GM13977 (cell line): ENCODE data around the gene CACNA1D.

Experiments
- DNase-seq: peaks from one replicate; pipeline ENCODE4 v3.0.0; 2012; ENCODE audit warnings: low spot score
- in situ Hi-C: fragments of 300-500 bp; cut with MboI; formaldehyde crosslinking; loops from one replicate; pipeline ENCODE4 v1.12.0; 2022; ENCODE audit warnings: low sequenced_read_pairs, low pct_unique_long_range_greater_than_20kb, mixed read lengths, inconsistent platforms; ENCODE audit not compliant: unreplicated experiment
- TF ChIP-seq, protein P1 (sequence below): IDR thresholded peaks from 2 replicates; pipeline ENCODE4 v1.5.1; 2012; ENCODE audit warnings: mild to moderate bottlenecking, control low read depth; ENCODE audit not compliant: insufficient read depth; ENCODE audit errors: extremely low read depth, missing control alignments

Gene CACNA1D

GRCh38 chr3:53792866-53793265 lies 298.5 kb downstream of the CACNA1D start:
- in situ Hi-C loops: no loop called here
- TF ChIP-seq, protein P1, sequence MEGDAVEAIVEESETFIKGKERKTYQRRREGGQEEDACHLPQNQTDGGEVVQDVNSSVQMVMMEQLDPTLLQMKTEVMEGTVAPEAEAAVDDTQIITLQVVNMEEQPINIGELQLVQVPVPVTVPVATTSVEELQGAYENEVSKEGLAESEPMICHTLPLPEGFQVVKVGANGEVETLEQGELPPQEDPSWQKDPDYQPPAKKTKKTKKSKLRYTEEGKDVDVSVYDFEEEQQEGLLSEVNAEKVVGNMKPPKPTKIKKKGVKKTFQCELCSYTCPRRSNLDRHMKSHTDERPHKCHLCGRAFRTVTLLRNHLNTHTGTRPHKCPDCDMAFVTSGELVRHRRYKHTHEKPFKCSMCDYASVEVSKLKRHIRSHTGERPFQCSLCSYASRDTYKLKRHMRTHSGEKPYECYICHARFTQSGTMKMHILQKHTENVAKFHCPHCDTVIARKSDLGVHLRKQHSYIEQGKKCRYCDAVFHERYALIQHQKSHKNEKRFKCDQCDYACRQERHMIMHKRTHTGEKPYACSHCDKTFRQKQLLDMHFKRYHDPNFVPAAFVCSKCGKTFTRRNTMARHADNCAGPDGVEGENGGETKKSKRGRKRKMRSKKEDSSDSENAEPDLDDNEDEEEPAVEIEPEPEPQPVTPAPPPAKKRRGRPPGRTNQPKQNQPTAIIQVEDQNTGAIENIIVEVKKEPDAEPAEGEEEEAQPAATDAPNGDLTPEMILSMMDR: no peak
- no peak for DNase-seq

DNA sequence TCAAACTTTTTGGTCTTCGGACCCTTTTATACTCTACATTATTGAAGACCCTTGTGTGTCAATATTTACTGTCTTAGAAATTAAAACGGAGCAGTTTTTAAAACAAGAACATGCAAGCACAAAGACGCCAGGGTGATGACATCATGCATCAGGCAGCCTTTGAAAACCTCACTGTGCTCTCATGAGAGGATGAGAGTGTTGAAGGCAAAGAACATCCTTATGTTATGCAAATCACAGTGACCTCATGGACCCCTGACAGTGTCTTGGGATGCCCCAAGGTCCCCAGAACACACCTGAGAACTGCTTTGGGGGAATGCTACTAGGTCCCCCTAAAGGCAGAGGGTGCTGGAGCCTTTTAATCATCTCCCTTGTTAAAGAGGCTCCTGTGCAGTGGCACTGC lies 300.2 kb downstream of the CACNA1D start:
- no peak for DNase-seq
- in situ Hi-C loops: no loop called here
- TF ChIP-seq, protein P1: no peak

- TF ChIP-seq, protein P1: no peak
- in situ Hi-C loops: no loop called here
- no peak for DNase-seq
Measured at GRCh38 chr3:53795176-53795575, 300.8 kb downstream of the CACNA1D start.

GRCh38 chr3:53795789-53796560 lies 301.6 kb downstream of the CACNA1D start:
- TF ChIP-seq, protein P1: no peak
- no peak for DNase-seq
- in situ Hi-C loops: no loop called here

DNA sequence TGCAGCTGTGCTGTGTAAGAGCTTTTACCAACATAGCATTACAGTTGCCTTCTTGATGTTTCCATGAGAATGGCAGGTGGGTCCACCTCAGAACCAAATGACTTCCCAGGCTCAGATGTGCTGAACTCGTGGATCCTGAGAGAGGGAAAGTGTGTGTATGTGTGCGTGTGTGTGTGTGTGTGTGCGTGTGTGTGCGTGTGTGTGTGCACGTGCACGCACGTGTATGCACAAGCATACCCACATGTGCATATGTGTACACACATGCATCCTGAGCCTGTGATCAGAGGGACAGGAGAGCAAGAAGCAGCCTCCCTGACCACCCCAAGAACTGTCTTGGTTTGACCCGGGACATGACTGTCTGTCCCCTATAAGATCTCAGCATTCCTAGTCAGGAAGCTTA lies 303.7 kb downstream of the CACNA1D start:
- no peak for DNase-seq
- TF ChIP-seq, protein P1: no peak
- in situ Hi-C loops: no loop called here

GRCh38 chr3:53799338-53799865 lies 305.0 kb downstream of the CACNA1D start:
- TF ChIP-seq, protein P1: no peak
- in situ Hi-C loops: no loop called here
- no peak for DNase-seq
